MCF 10A (cell line): ENCODE results near the gene CFAP46. TPM values are rescaled to one million over a fixed set of nuclear protein-coding genes. Genes with fewer than 3 reads are reported as not detected.

Source experiments
- BruUV-seq: library from RNA; stranded (reverse); fragments of 400-500 nt; replicated peaks from 2 replicates; lab custom pipeline; 2021; lab: Mats Ljungman, UMichigan
- CTCF ChIA-PET: fragments of 300-600 bp; sonication (Branson Sonifier 250); formaldehyde crosslinking; extraction: SDS; loops from one replicate; lab custom pipeline; 2021; ENCODE audit warnings: antibody characterized with exemption, inconsistent platforms; lab: Yijun Ruan, JAX
- POLR2A ChIA-PET: fragments of 300-600, 350-650 bp; sonication (Branson Sonifier 250); formaldehyde crosslinking; extraction: SDS; loops from one replicate; lab custom pipeline; 2020; ENCODE audit warnings: antibody characterized with exemption, inconsistent platforms; lab: Yijun Ruan, JAX
- DNase-seq: peaks from one replicate; pipeline ENCODE4 v3.0.0-alpha.2; 2018; ENCODE audit not compliant: unreplicated experiment
- H3K27ac Mint-ChIP-seq: one replicate; pipeline ENCODE4 v1.8.0; 2022; ENCODE audit warnings: mild to moderate bottlenecking, low read depth, mixed read lengths; ENCODE audit not compliant: unreplicated experiment
- H3K27me3 Mint-ChIP-seq: one replicate; pipeline ENCODE4 v1.8.0; 2022; ENCODE audit warnings: mixed read lengths; ENCODE audit not compliant: insufficient read depth, unreplicated experiment
- H3K36me3 Mint-ChIP-seq: one replicate; pipeline ENCODE4 v1.8.0; 2022; ENCODE audit warnings: mild to moderate bottlenecking, moderate library complexity, mixed read lengths; ENCODE audit not compliant: insufficient read depth, unreplicated experiment
- H3K4me1 Mint-ChIP-seq: one replicate; pipeline ENCODE4 v1.8.0; 2022; ENCODE audit warnings: mixed read lengths; ENCODE audit not compliant: insufficient read depth, unreplicated experiment
- H3K4me3 Mint-ChIP-seq: one replicate; pipeline ENCODE4 v1.8.0; 2022; ENCODE audit warnings: mild to moderate bottlenecking, moderate library complexity, mixed read lengths; ENCODE audit not compliant: unreplicated experiment
- H3K9me3 Mint-ChIP-seq: one replicate; pipeline ENCODE4 v1.8.0; 2022; ENCODE audit warnings: mixed read lengths; ENCODE audit not compliant: unreplicated experiment
- CTCF ChIP-seq: fragments of 200-600 bp; IDR thresholded peaks from one replicate; pipeline ENCODE4 v1.8.0; 2022; ENCODE audit warnings: antibody characterized with exemption, mild to moderate bottlenecking; ENCODE audit not compliant: unreplicated experiment
- intact Hi-C: fragments of 100-400 bp; cut with micrococcal nuclease; formaldehyde crosslinking; loops from 2 replicates; pipeline ENCODE4 v1.14.1; 2022
- total RNA-seq: library from RNA; stranded (reverse); gene quantifications from 2 replicates; pipeline ENCODE4 v1.2.3, GENCODE V29; 2022

CFAP46 gene
- total RNA-seq, 1 experiment from 2014 or later = 0.33 TPM

GRCh38 chr10:132981173-132981555, 38.8 kb upstream of the CFAP46 start:
- H3K4me3 Mint-ChIP-seq = no peak overlapping the region
- BruUV-seq = no TSS peak
- no peaks in the 10 kb centered on the region for H3K36me3 Mint-ChIP-seq
- no peak for DNase-seq
- CTCF ChIA-PET = no interaction called here
- H3K9me3 Mint-ChIP-seq = no peaks in the 10 kb centered on the region
- intact Hi-C loops = no loop called here
- no peak overlapping the region for H3K27ac Mint-ChIP-seq
- H3K27me3 Mint-ChIP-seq = no peaks in the 10 kb centered on the region
- POLR2A ChIA-PET = no interaction called here
- TF ChIP-seq CTCF = no peak
- no peaks in the 10 kb centered on the region for H3K4me1 Mint-ChIP-seq

GRCh38 chr10:132980426-132981172, 38.2 kb upstream of the CFAP46 start:
- Mint-ChIP-seq H3K27me3 (no peaks in the 10 kb centered on the region), H3K36me3 (no peaks in the 10 kb centered on the region), H3K9me3 (no peaks in the 10 kb centered on the region), H3K27ac (no peak overlapping the region), H3K4me1 (no peaks in the 10 kb centered on the region), H3K4me3 (no peak overlapping the region)
- no peak for DNase-seq
- intact Hi-C loops = no loop called here
- CTCF ChIA-PET = no interaction called here
- POLR2A ChIA-PET = no interaction called here
- no TSS peak for BruUV-seq
- TF ChIP-seq CTCF = no peak

GRCh38 chr10:132979491-132980425, 37.4 kb upstream of the CFAP46 start:
- intact Hi-C loops = no loop called here
- H3K27me3 Mint-ChIP-seq = no peaks in the 10 kb centered on the region
- ChIA-PET POLR2A (no interaction called here), CTCF (interaction anchor here (0.7 kb wide), 1 partner anchor 326 kb away, joined by 4 read pairs; no protein-coding TSS in a partner anchor)
- H3K4me3 Mint-ChIP-seq = no peak overlapping the region
- no peak overlapping the region for H3K27ac Mint-ChIP-seq
- no peaks in the 10 kb centered on the region for H3K4me1 Mint-ChIP-seq
- no peak for TF ChIP-seq CTCF
- no peaks in the 10 kb centered on the region for H3K9me3 Mint-ChIP-seq
- no peaks in the 10 kb centered on the region for H3K36me3 Mint-ChIP-seq
- DNase-seq = no peak
- BruUV-seq = no TSS peak

- CTCF ChIA-PET = interaction anchor here (0.6 kb wide), 2 partner anchors 9 to 227 kb away, joined by 3 to 4 read pairs; no protein-coding TSS in a partner anchor
- BruUV-seq = no TSS peak
- no peaks in the 10 kb centered on the region for H3K4me1 Mint-ChIP-seq
- H3K36me3 Mint-ChIP-seq = no peaks in the 10 kb centered on the region
- no peak for TF ChIP-seq CTCF
- POLR2A ChIA-PET = interaction anchor here (0.7 kb wide), 1 partner anchor 560 kb away, joined by 3 read pairs; no protein-coding TSS in a partner anchor
- no peak overlapping the region for H3K4me3 Mint-ChIP-seq
- no peak overlapping the region for H3K27ac Mint-ChIP-seq
- H3K9me3 Mint-ChIP-seq = no peaks in the 10 kb centered on the region
- no peak for DNase-seq
- intact Hi-C loops = no loop called here
- H3K27me3 Mint-ChIP-seq = no peaks in the 10 kb centered on the region
Measured at GRCh38 chr10:132978542-132978941, 36.2 kb upstream of the CFAP46 start.
